ENCODE measurements around the gene POLR3F.

GRCh38 chr20:18488301-18488700 lies 21.1 kb downstream of the POLR3F start:
- TF ChIP-seq CTCF (IDR thresholded peaks at IDR 0.05; ENCODE audit: extremely low read depth in 1 of 2, insufficient read depth in 1 of 2, low read depth in 1 of 2, low read length in 2 of 2) (no peak), MAX (IDR thresholded peaks at IDR 0.05; ENCODE audit: insufficient read depth, insufficient read length) (no peak), MYC (IDR thresholded peaks at IDR 0.05; ENCODE audit: low read depth, low read length) (no peak), POLR2AphosphoS5 (IDR thresholded peaks at IDR 0.05; ENCODE audit: insufficient read depth, low read depth, low read length) (no peak), EZH2 (IDR thresholded peaks at IDR 0.05; ENCODE audit: borderline replicate concordance, low read depth, low read length, severe bottlenecking) (no peak)
